SK-MEL-5 (cell line): ENCODE results near the gene FDPS. TPM values are rescaled to one million over a fixed set of nuclear protein-coding genes. Genes with fewer than 3 reads are reported as not detected.
A peak's percentile ranks its signal among the peaks of the same experiment; 100 is the strongest.

Experiments used
- DNase-seq: peaks from one replicate; pipeline ENCODE4 v3.0.0-alpha.2; 2016; ENCODE audit warnings: low read depth, low spot score
- in situ Hi-C: cut with HindIII; loops from 2 replicates; pipeline ENCODE4 v1.10.0; 2016; ENCODE audit warnings: low sequenced_read_pairs, high pct_unique_total_duplicates, low pct_unique_long_range_greater_than_20kb
- total RNA-seq: library from RNA; depleted of rRNA; stranded (reverse); fragments of >200 nt; shearing (Covaris generic); gene quantifications from 2 replicates; pipeline ENCODE4 v1.2.3, GENCODE V29; 2014

Gene FDPS
- total RNA-seq, 1 experiment from 2014 or later = 212 TPM

GRCh38 chr1:155305881-155306391, 2.7 kb upstream of the FDPS start:
- in situ Hi-C loops = no loop called here
- DNase-seq = no peak

DNA sequence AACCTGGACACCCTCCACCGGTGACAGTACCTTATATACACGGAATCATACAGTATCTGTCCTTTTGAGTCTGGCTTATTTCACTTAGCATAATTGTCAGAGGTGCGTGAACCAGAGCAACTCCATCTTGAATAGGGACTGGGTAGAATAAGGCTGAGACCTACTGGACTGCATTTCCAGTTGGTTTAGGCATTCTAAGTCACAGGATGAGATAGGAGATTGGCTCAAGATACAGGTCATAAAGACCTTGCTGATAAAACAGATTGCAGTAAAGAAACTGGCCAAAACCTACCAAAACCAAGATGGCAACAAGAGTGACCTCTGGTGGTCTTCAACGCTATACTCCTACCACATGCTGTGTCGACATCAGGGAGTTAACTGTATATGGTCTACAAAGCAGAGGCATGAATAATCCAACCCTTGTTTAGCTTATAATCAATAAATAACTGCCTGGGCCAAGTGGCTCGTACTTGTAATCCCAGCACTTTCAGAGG, 1.4 kb upstream of the FDPS start:
- in situ Hi-C loops = no loop called here

GRCh38 chr1:155309423-155310021, 856 bp downstream of the FDPS start:
- in situ Hi-C loops = no loop called here
- no peak for DNase-seq

More for the DNA sequence above, 1.4 kb upstream of the FDPS start:
- peak; percentile 85 for DNase-seq

- DNase-seq = no peak
- in situ Hi-C loops = no loop called here
Measured at GRCh38 chr1:155313261-155313660, 4.6 kb downstream of the FDPS start.

DNA sequence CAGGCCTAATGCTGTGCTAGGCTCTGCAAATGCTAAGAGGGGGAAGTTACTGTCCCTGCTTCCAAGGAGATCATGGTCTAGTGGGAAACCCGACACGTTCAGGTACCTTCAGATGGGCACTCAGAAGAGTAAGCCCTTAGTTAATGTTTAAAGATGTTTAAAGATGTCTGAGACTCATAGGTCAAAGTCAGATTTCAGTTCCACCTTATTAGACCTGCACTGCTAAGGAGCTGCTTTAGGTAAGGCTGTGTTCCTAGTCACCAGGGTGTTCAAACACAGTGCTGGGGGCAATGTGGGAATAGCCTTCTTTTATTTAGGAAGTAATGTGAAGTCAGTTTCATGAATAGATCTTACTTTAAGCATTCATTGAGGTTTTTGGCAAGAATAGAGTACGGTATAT, 8.3 kb downstream of the FDPS start:
- in situ Hi-C loops = no loop called here
- DNase-seq = no peak

- DNase-seq = no peak
- in situ Hi-C loops = no loop called here
Measured at GRCh38 chr1:155318082-155318481, 9.4 kb downstream of the FDPS start.

DNA sequence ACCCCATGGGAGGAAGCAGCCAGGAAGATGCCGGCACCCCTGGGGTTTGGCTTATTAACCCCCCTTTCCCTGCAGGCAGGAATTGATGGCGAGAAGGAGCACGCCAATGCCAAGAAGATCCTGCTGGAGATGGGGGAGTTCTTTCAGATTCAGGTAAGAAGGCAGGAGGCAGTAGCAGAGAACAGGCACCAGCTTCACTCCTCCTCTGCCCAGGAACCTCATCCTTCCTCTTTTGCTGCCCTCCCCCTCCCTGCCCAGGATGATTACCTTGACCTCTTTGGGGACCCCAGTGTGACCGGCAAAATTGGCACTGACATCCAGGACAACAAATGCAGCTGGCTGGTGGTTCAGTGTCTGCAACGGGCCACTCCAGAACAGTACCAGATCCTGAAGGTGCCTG, 10.9 kb downstream of the FDPS start:
- no peak for DNase-seq
- in situ Hi-C loops = no loop called here

DNA sequence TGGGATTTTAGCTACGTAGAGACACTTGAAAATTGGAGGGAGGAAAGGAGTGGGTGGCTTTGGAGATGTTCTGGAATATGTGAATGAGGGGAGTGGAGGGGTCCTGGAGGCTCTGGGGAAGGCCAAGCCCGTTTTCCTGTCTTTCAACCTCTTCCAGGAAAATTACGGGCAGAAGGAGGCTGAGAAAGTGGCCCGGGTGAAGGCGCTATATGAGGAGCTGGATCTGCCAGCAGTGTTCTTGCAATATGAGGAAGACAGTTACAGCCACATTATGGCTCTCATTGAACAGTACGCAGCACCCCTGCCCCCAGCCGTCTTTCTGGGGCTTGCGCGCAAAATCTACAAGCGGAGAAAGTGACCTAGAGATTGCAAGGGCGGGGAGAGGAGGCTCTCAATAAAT, 11.6 kb downstream of the FDPS start:
- in situ Hi-C loops = no loop called here

DNA sequence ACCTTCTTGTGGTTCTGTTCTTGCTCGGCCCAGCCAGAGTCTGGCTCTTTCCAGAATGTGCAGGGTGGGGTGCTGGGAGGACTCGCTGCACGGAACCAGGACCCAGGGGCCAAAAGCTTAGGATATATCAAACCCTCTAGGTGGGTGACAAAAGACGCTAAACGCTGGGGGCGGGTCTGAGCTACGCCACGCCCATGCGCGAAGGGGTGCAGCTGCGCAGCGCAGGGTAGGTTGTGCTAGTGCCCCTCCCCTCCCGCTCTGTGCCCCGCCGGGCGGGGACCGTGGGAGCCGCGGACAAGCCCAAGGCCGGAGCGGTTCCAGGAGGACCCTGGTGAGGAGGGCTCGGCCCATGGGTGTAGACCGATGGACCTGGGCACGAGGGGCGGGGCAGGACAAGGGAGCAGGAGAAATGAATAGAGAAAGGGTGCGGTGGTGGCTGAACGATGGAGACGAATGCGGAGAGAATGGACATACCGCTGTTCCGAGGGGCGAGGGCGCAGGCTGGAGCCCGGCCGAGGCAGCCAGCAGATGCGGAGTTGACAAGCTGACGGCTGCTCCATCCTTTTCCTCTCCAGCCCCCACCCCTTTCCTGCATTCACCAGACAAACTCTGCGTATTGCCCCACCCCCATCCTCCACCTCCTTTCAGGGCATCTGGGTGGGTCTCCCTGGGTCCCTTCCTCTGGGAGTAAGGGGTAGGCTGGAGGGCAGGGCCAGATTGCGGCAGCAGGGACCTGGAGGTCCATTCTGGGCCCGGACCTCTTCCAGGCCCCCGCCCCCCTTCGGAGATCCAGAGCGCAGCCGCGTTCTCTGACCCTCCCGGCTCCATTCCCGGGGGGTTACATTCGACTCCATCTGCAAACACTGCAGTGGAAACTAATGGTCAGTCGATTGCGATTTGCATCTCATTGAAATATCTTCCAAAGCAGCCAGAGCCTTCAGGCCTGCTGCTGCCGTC, 12.3 kb downstream of the FDPS start, which contains the start of gene RUSC1:
TSS of gene RUSC1 (plus strand) at position 234 of the 957 bp plus-strand sequence. CDS start 880 bp downstream, outside the sequence.
- in situ Hi-C loops = no loop called here
- DNase-seq = no peak

More for the DNA sequence above, 11.6 kb downstream of the FDPS start:
- no peak for DNase-seq

GRCh38 chr1:155321639-155322503, 13.2 kb downstream of the FDPS start:
- DNase-seq = no peak
- in situ Hi-C loops = no loop called here

DNA sequence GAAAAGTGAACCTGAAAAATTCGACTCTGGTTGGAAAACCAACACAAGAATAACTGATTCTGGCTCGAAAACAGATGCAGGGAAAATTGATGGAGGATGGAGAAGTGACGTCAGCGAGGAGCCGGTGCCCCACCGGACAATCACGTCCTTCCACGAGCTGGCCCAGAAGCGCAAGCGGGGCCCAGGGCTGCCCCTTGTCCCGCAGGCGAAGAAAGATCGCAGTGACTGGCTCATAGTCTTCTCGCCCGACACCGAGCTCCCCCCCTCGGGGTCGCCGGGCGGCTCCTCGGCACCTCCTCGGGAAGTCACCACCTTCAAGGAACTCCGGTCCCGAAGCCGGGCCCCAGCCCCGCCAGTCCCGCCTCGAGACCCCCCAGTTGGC, 13.9 kb downstream of the FDPS start:
- in situ Hi-C loops = no loop called here
- peak; percentile 30 for DNase-seq

GRCh38 chr1:155322953-155323728, 14.5 kb downstream of the FDPS start:
- in situ Hi-C loops = no loop called here

DNA sequence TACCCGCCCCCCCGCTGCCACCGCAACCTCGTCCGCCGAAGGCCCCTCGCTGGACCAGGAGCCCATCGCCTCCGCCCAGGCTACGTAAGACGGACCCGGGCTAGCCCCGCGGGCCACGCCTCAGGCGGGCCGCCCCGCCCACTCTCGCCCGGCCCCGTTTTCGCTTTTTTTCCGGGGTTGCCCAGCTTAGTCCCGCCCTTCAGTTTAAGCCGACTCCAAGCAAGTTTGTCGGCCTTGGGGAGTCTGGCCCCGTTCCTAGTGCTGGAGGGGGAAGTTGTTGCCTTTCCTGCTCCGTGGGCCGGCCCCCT, 15.0 kb downstream of the FDPS start:
- in situ Hi-C loops = no loop called here
- peak; percentile 67 for DNase-seq

More at GRCh38 chr1:155322953-155323728, 14.5 kb downstream of the FDPS start:
- DNase-seq = peak; percentile 94

- peak; percentile 95 for DNase-seq
- in situ Hi-C loops = no loop called here
Measured at GRCh38 chr1:155324037-155324716, 15.5 kb downstream of the FDPS start.

- DNase-seq = peak; percentile 55
- in situ Hi-C loops = no loop called here
Measured at GRCh38 chr1:155324717-155325602, 16.3 kb downstream of the FDPS start.

DNA sequence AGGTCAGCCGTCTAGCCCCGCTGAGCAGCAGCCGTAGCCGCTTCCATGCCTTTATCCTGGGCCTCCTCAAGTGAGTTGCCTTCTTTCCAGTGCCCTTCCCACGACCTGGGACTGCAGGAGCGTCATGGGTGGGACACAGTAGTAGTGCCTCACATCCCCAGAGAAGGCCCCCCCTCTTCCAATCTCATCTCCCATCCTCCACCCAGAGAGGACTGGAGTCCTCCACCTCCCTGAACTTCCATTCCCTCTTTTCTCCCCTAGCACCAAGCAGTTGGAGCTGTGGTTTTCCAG, 16.9 kb downstream of the FDPS start:
- DNase-seq = no peak
- in situ Hi-C loops = no loop called here
